ENCODE results near the gene THSD7B.
"Not testable (repeated sequence)": the region's sequence is repeated elsewhere in the genome, so short reads cannot be mapped to it uniquely, and the experiment has no call there.

THSD7B gene

GRCh38 chr2:136765256-136766072 is at the start of gene THSD7B:
Gene THSD7B (plus strand): TSS chr2:136765545. CDS start chr2:136882179, 116,634 bp downstream.
- DNase-seq, result no peak

GRCh38 chr2:136718273-136718672 is 47.1 kb upstream of the THSD7B start:
- no peak for DNase-seq

DNA sequence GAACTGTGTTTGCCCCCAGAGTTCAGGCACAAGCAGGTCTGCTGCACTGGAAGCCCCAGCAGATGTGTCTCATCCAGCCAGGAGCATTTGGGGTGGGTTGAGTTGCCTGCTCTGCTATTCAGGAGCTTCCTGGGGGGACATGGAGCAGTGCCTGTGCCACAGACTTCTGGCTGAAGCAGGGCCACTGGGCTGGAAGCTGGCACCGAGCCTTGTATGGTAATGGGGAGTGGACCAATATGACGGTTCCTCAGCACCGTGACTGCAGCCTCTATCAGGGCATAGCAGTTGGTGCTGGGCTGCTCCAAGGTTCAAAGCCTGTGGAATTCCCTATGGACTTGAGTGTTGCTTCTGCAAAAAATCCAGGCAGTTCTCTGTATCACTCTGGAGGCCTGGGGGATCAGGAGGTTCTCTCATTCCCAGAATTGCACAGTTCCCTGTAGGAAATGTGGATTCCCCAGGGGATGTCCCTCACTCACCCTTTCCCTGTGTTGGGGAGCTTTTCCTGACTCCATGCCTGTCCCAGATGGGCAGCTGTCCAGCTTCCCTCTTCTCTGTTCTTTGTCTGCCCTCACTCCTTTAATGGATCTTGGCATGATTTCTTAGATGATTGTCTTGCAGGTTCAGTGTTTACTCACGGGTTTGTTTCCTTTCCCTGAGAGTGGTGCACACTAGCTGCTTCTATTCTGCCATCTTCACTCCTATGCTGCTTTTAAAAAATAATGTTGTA is 37.2 kb upstream of the THSD7B start:
- DNase-seq, result no peak

DNA sequence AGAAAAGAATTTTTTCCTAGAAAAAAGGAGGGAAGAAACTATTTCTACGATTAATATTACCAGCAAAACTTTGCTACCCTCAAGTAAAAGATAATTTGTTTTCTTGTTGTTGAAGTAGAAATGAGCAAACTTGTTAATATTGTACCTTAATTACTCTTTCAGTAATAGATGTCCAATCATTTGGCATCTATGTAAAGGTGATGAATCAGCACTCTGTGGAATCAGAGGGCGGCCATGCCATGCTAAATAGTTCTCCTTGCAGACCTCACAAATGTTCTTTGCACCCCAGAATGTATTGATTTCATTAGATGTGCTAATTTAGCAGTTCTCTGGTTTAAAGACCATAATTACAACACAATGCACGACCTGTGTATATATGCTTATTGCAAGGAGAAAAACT is 29.1 kb upstream of the THSD7B start:
- no peak for DNase-seq

GRCh38 chr2:136738044-136738443 is 27.3 kb upstream of the THSD7B start:
- DNase-seq, result no peak

GRCh38 chr2:136741471-136741870 is 23.9 kb upstream of the THSD7B start:
- DNase-seq, result no peak

GRCh38 chr2:136750065-136750464 is 15.3 kb upstream of the THSD7B start:
- no peak for DNase-seq

DNA sequence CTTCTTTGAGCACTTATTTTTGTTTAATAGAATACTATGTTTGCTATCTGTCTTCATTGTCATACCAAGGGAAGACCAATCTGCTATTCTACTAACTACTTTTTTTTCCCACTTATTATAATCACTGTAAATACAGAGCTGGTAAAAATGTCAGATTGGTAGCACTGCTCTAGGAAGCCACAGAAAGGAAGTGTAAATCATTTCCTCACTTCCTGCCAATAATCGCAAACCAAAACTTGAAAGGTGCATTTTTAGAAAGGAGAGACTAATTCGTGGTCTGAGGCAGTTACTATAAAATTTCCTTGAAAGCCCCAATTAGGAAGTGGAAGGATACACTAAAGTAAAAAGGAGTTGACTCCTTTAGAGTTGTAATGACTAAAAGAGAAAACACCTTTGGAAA is 13.9 kb upstream of the THSD7B start:
- no peak for DNase-seq

DNA sequence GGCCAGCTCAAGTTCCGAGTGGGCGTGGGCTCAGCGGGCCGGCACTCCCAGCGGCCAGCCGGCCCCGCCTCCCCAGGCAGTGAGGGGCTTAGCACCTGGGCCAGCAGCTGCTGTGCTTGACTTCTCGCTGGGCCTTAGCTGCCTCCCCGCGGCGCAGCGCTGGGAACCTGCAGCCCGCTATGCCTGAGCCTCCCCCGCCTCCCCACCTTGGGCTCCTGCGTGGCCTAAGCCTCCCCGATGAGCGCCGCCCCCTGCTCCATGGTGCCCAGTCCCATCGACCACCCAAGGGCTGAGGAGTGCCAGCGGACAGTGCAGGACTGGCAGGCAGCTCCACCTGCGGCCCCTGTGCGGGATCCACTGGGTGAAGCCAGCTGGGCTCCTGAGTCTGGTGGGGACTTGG is 6.8 kb upstream of the THSD7B start:
- not testable (repeated sequence) for DNase-seq

DNA sequence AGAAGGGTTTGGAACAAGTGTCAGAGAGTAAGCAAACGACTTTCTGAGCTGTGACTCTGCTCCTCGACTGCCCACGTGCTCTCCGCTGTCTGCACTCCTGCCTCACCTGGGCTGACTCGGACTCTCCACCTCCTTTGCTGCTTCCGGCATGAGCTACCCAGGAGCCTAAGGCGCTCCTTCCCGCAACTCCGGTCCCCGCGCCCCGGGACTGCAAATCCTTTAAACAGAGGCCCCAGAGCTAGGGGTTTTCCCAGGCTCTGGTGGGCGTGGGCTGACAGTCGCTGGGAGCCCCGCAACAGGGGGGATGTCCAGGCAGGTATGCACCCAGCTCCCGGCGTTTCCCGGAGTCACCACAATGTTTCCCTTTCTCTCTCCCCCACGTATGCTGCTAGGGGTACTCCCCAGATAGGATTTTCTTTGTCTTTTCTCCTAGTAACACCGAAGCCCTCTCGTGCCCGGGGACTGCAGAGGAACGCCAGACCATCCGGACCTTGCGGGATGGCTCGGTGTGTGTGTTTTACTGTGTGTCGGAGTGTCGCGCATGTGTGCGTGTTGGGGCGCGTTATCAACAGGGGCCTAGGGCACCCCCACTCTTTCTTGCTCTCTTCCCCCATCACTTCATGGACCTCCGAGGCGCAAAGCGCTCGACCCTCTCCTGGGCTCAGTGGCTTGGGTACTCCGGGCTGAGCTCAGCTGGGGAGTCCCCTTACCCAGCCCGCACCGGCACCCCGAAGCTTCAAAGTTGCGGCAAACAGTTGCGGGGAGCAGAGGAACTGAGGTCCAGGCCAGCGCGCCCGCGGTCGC is 691 bp upstream of the THSD7B start:
- no peak for DNase-seq

- DNase-seq, result no peak
Measured at GRCh38 chr2:136766073-136766404, 694 bp downstream of the THSD7B start.

GRCh38 chr2:136767030-136767429 is 1.7 kb downstream of the THSD7B start:
- DNase-seq, result no peak

- no peak for DNase-seq
Measured at GRCh38 chr2:136769871-136770270, 4.5 kb downstream of the THSD7B start.

- no peak for DNase-seq
Measured at GRCh38 chr2:136770384-136770783, 5.0 kb downstream of the THSD7B start.

- DNase-seq, result no peak
Measured at GRCh38 chr2:136777391-136777790, 12.0 kb downstream of the THSD7B start.

GRCh38 chr2:136783856-136784255 is 18.5 kb downstream of the THSD7B start:
- DNase-seq, result no peak

- no peak for DNase-seq
Measured at GRCh38 chr2:136785215-136785614, 19.9 kb downstream of the THSD7B start.

GRCh38 chr2:136787970-136788369 is 22.6 kb downstream of the THSD7B start:
- no peak for DNase-seq

- DNase-seq, result no peak
Measured at GRCh38 chr2:136796339-136796738, 31.0 kb downstream of the THSD7B start.

GRCh38 chr2:136798766-136799165 is 33.4 kb downstream of the THSD7B start:
- no peak for DNase-seq

GRCh38 chr2:136801661-136802060 is 36.3 kb downstream of the THSD7B start:
- DNase-seq, result no peak

GRCh38 chr2:136809998-136810397 is 44.7 kb downstream of the THSD7B start:
- no peak for DNase-seq

GRCh38 chr2:136818839-136819238 is 53.5 kb downstream of the THSD7B start:
- DNase-seq, result no peak

DNA sequence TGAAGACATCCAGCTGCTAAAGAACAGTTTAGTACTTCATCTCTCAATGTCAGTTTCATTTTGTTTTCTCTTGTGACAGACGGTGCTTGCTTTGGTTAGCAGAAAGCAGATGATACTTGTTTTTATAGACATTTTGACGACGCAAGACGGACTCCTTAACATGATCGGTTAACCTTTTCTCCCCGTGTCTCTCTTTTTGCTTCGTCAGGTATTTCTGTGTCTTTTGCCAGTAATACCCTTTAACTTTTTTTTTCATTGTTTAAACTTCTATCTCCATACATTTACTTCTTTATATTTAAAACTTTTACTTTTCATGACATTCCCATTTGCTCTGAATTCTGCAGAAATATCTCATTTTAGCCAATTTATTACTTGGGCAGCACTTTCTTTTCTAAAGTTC is 57.9 kb downstream of the THSD7B start:
- DNase-seq, result no peak

Data from stimulated activated CD4-positive, alpha-beta T cell treated with anti-CD3 and anti-CD28 coated beads, Interleukin-2, amount 100 ng/mL, for 48 hours (primary cell).